ENCODE data around the gene TOMM20.
"Not testable (repeated sequence)": the region's sequence is repeated elsewhere in the genome, so short reads cannot be mapped to it uniquely, and the experiment has no call there.

DNA sequence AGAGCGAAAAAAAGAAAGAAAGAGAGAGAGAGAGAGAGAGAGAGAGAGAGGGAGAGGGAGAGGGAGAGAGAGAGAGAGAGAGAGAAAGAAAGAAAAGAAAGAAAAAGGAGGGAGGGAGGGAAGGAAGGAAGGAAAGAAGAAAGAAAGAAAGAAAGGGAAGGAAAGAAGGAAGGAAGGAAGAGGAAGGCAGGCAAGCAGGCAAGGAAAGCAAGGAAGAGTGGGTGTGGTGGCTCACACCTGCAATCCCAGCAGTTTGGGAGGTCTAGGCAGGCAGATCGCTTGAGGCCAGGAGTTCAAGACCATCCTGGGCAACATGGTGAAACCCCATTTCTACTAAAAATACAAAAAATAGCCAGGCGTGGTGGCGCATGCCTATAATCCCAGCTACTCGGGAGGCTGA lies 47.8 kb downstream of the TOMM20 start:
- TF ChIP-seq, protein P1, sequence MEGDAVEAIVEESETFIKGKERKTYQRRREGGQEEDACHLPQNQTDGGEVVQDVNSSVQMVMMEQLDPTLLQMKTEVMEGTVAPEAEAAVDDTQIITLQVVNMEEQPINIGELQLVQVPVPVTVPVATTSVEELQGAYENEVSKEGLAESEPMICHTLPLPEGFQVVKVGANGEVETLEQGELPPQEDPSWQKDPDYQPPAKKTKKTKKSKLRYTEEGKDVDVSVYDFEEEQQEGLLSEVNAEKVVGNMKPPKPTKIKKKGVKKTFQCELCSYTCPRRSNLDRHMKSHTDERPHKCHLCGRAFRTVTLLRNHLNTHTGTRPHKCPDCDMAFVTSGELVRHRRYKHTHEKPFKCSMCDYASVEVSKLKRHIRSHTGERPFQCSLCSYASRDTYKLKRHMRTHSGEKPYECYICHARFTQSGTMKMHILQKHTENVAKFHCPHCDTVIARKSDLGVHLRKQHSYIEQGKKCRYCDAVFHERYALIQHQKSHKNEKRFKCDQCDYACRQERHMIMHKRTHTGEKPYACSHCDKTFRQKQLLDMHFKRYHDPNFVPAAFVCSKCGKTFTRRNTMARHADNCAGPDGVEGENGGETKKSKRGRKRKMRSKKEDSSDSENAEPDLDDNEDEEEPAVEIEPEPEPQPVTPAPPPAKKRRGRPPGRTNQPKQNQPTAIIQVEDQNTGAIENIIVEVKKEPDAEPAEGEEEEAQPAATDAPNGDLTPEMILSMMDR (IDR thresholded peaks at IDR 0.05), result not testable (repeated sequence)
- not testable (repeated sequence) for TF ChIP-seq EZH2phosphoT487, EZH2 (IDR thresholded peaks at IDR 0.05)

Measured in neural progenitor cell (in vitro differentiated cells).